MM.1S (cell line): Measurements from ENCODE around the gene HDAC6.
"Not testable (repeated sequence)": the region's sequence is repeated elsewhere in the genome, so short reads cannot be mapped to it uniquely, and the experiment has no call there.

Source experiments
- DNase-seq: peaks from one replicate; pipeline ENCODE4 v3.0.0-alpha.2; 2015
- H2AFZ ChIP-seq: fragments of 300-600 bp; sonication (generic); 2 replicates; pipeline ENCODE4 v1.6.0; 2016; ENCODE audit warnings: antibody characterized with exemption, low read length
- H3F3A ChIP-seq: fragments of 300-600 bp; sonication (generic); 2 replicates; pipeline ENCODE4 v1.6.1; 2016; ENCODE audit warnings: mild to moderate bottlenecking, antibody characterized with exemption, low read length, moderate library complexity, mixed read lengths; ENCODE audit not compliant: insufficient read depth
- H3K27ac ChIP-seq: fragments of 300-600 bp; sonication (generic); 2 replicates; pipeline ENCODE4 v1.5.1; 2016; ENCODE audit warnings: mild to moderate bottlenecking, low read length
- H3K27me3 ChIP-seq: fragments of 300-600 bp; sonication (generic); replicated peaks from 2 replicates; pipeline ENCODE4 v1.6.0; 2016; ENCODE audit warnings: low read length; ENCODE audit not compliant: insufficient read depth
- H3K36me3 ChIP-seq: fragments of 300-600 bp; sonication (generic); replicated peaks from 2 replicates; pipeline ENCODE4 v1.6.1; 2016; ENCODE audit warnings: mild to moderate bottlenecking, low read length, mixed read lengths; ENCODE audit not compliant: insufficient read depth
- H3K4me1 ChIP-seq: fragments of 300-600 bp; sonication (generic); 2 replicates; pipeline ENCODE4 v1.6.1; 2016; ENCODE audit warnings: low read length, mixed read lengths
- H3K4me2 ChIP-seq: fragments of 300-600 bp; sonication (generic); 2 replicates; pipeline ENCODE4 v1.6.0; 2016; ENCODE audit warnings: low read depth, low read length
- H3K4me3 ChIP-seq: fragments of 300-600 bp; sonication (generic); 2 replicates; pipeline ENCODE4 v1.5.1; 2016; ENCODE audit warnings: low read length, mixed read lengths
- H3K79me2 ChIP-seq: fragments of 300-600 bp; sonication (generic); 2 replicates; pipeline ENCODE4 v1.6.1; 2016; ENCODE audit warnings: mixed run types, low read length, mixed read lengths
- H3K9ac ChIP-seq: fragments of 300-600 bp; sonication (generic); 2 replicates; pipeline ENCODE4 v1.6.1; 2016; ENCODE audit warnings: low read length, mixed read lengths
- H3K9me2 ChIP-seq: fragments of 300-600 bp; sonication (generic); replicated peaks from 2 replicates; pipeline ENCODE4 v1.6.1; 2016; ENCODE audit warnings: mild to moderate bottlenecking, low read length, mixed read lengths; ENCODE audit not compliant: insufficient read depth
- H3K9me3 ChIP-seq: fragments of 300-600 bp; sonication (generic); replicated peaks from 2 replicates; pipeline ENCODE4 v1.6.1; 2016; ENCODE audit warnings: mild to moderate bottlenecking, low read length, mixed read lengths; ENCODE audit not compliant: insufficient read depth
- H4K20me1 ChIP-seq: fragments of 300-600 bp; sonication (generic); 2 replicates; pipeline ENCODE4 v1.6.1; 2016; ENCODE audit warnings: mild to moderate bottlenecking, low read length, moderate library complexity, mixed read lengths; ENCODE audit not compliant: insufficient read depth
- EZH2 ChIP-seq: fragments of 300-600 bp; sonication (generic); optimal IDR thresholded peaks from 2 replicates; pipeline ENCODE3; 2017; ENCODE audit warnings: low read depth, mild to moderate bottlenecking, antibody characterized with exemption, low read length, mixed read lengths
- EZH2phosphoT487 ChIP-seq: fragments of 300-600 bp; sonication (generic); IDR thresholded peaks from 2 replicates; pipeline ENCODE4 v1.6.1; 2018; ENCODE audit warnings: antibody characterized with exemption, low read length
- TF ChIP-seq, protein P1 (sequence below): fragments of 300-600 bp; sonication (generic); IDR thresholded peaks from 2 replicates; pipeline ENCODE4 v1.5.1; 2016; ENCODE audit warnings: antibody characterized with exemption, low read length, mixed read lengths

HDAC6 gene

DNA sequence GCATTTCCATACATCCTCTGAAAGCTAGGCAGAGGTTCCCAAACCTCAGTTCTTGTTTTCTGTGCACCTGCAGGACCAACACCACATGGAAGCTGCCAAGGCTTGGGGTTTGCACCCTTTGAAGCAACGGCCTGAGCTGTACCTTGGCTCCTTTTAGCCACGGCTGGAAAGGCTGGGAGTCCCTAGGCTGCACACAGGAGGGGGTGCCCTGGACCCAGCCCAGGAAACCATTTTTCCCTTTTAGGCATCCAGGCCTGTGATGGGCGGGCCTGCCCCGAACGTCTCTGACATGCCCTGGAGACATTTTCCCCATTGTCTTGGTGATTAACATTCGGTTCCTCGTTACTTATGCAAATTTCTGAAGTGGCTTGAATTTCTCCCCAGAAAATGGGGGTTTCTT, 51.0 kb downstream of the HDAC6 start:
- Histone ChIP-seq H3K4me3 (no peak overlapping the region), H3K79me2 (no peaks in the 10 kb centered on the region)
- TF ChIP-seq, protein P1, sequence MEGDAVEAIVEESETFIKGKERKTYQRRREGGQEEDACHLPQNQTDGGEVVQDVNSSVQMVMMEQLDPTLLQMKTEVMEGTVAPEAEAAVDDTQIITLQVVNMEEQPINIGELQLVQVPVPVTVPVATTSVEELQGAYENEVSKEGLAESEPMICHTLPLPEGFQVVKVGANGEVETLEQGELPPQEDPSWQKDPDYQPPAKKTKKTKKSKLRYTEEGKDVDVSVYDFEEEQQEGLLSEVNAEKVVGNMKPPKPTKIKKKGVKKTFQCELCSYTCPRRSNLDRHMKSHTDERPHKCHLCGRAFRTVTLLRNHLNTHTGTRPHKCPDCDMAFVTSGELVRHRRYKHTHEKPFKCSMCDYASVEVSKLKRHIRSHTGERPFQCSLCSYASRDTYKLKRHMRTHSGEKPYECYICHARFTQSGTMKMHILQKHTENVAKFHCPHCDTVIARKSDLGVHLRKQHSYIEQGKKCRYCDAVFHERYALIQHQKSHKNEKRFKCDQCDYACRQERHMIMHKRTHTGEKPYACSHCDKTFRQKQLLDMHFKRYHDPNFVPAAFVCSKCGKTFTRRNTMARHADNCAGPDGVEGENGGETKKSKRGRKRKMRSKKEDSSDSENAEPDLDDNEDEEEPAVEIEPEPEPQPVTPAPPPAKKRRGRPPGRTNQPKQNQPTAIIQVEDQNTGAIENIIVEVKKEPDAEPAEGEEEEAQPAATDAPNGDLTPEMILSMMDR: no peak

DNA sequence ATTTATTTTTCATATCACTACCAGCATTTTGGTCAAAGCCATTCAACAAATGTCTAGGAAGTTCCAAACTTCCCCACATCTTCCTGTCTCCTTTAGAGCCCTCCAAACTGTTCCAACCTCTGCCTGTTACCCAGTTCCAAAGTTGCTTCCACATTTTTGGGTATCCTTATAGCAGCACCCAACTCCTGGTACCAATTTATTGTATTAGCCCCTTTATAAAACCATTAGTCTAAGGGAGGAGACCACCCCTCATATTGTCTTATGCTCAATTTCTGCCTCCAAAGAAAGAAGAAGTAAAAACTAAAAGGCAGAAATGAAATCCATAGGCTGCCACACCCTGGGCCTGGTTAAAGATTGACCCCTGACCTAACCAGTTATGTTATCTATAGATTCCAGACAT, 51.6 kb downstream of the HDAC6 start:
- H3K4me3 ChIP-seq, H3K9ac ChIP-seq, H3K79me2 ChIP-seq, H3K36me3 ChIP-seq, H3K4me1 ChIP-seq, H3K9me3 ChIP-seq, H2AFZ ChIP-seq, H3K27ac ChIP-seq, H3K9me2 ChIP-seq, H3F3A ChIP-seq, DNase-seq, H3K4me2 ChIP-seq, H4K20me1 ChIP-seq, H3K27me3 ChIP-seq: not testable (repeated sequence)

More for the DNA sequence above, 51.0 kb downstream of the HDAC6 start:
- H3K4me2 ChIP-seq: no peak overlapping the region
- H3K4me1 ChIP-seq: no peaks in the 10 kb centered on the region
- H3K9me2 ChIP-seq: no peaks in the 10 kb centered on the region
- no peak overlapping the region for H3K27ac ChIP-seq
- H4K20me1 ChIP-seq: no peaks in the 10 kb centered on the region
- DNase-seq: no peak
- no peaks in the 10 kb centered on the region for H3K36me3 ChIP-seq
- H3K27me3 ChIP-seq: no peaks in the 10 kb centered on the region
- H3K9ac ChIP-seq: no peak overlapping the region
- no peak overlapping the region for H2AFZ ChIP-seq
- no peaks in the 10 kb centered on the region for H3K9me3 ChIP-seq
- no peaks in the 10 kb centered on the region for H3F3A ChIP-seq

DNA sequence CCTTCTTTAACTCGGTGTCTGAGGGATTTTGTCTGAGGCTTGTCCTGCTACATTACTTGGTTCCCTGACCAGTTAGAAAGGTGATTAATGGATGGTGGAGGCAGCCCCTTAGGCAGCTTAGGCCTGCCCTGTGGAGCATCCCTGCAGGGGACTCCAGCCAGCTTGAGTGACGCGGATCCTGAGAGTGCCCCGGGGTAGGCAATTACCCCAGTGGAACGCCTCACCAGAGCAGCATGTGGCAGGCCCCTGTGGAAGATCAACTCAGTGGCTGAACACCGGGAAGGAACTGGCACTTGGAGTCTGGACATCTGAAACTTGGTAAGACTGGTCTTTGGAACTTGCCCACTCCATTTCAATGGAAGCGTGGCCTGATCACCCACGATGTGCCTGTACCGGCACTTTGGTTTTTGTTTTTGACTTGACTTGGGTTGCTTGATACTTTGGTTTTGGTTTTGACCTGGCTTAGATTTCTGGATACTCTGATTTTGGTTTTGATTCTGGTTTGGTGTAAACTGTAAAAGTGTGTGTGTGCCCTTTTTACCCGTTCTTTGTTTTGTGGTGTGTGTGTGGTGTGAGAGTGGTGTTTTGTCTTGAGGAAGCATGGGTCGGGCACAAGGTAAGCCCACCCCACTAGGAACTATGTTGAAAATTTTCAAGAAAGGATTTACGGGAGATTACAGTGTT, 52.4 kb downstream of the HDAC6 start:
- H3K36me3 ChIP-seq, H3K4me1 ChIP-seq, DNase-seq, H4K20me1 ChIP-seq, H3K4me2 ChIP-seq, H3K27me3 ChIP-seq, H3F3A ChIP-seq, H3K27ac ChIP-seq, H3K9me2 ChIP-seq, H3K4me3 ChIP-seq, H3K79me2 ChIP-seq, H2AFZ ChIP-seq, H3K9ac ChIP-seq, H3K9me3 ChIP-seq: not testable (repeated sequence)

DNA sequence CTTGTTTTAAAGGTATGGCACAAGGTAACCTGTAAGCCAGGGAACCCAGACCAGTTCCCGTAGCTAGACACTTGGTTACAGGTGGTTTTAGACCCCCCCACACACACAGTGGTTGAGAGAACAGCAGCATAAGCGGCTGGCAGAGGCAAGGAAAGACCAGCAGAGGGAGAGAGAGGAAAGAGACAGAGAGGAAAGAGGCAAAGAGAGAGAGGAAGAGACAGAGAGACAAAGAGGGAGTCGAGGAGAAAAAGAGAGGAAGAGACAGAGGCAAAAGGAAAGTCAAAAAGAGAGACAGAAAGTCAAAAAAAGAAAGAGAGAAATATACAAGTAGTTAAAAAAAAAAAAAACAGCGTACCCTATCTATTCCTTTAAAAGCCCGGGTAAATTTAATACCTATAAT, 53.0 kb downstream of the HDAC6 start:
- no peak overlapping the region for H3K4me2 ChIP-seq
- no peaks in the 10 kb centered on the region for H3K4me1 ChIP-seq
- no peaks in the 10 kb centered on the region for H3K9me2 ChIP-seq
- H3F3A ChIP-seq: no peaks in the 10 kb centered on the region
- no peak for DNase-seq
- no peak overlapping the region for H3K9ac ChIP-seq
- H2AFZ ChIP-seq: no peak overlapping the region
- no peak overlapping the region for H3K27ac ChIP-seq
- H3K27me3 ChIP-seq: no peaks in the 10 kb centered on the region
- H3K79me2 ChIP-seq: no peaks in the 10 kb centered on the region
- no peaks in the 10 kb centered on the region for H3K9me3 ChIP-seq
- TF ChIP-seq, protein P1: 0 out of 2 replicates have a peak, but pooled peaks have one; percentile 12
- TF ChIP-seq EZH2 (no peak), EZH2phosphoT487 (no peak)
- H3K4me3 ChIP-seq: no peak overlapping the region
- H3K36me3 ChIP-seq: no peaks in the 10 kb centered on the region
- no peaks in the 10 kb centered on the region for H4K20me1 ChIP-seq
